Right lobe of liver (tissue), 4 donors: ENCODE results near the gene BRSK2.

Experiments used
- POLR2A ChIP-seq: fragments of 450-650 bp; IDR thresholded peaks from one replicate; pipeline ENCODE4 v1.6.1; 2017; ENCODE audit warnings: antibody characterized with exemption, mild to moderate bottlenecking
- TF ChIP-seq, protein P1 (sequence below), 4 donors: fragments of 200-600 bp in 3 of 4; fragments of 450-650 bp in 1 of 4; IDR thresholded peaks; one replicate each; pipeline versions ENCODE4 v1.5.1 to v1.8.0; 2016 to 2022; ENCODE audit warnings: antibody characterized with exemption in 4 of 4, mild to moderate bottlenecking in 2 of 4
- donor health status: DM: no; HTN: no; CAD: no.
- donor health status: DM: no; HTN: no; CAD: no.
- donor health status: DM: no; HTN: yes; CAD: no.

DNA sequence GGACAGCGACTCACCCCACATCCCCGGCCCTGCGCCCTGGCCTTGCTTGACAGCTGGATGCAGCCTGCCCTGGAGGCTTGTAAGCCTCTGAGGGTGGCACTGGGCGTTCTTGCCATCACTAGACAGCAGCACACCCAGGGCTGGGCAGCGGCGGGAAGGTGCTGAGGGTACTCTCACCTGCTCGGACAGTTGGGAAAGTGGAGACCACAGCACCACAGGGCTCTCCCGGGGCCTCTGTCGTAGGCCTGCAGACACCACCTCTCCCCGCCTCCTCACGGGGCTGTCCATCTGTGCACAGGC, 18.8 kb upstream of the BRSK2 start:
- TF ChIP-seq, protein P1, sequence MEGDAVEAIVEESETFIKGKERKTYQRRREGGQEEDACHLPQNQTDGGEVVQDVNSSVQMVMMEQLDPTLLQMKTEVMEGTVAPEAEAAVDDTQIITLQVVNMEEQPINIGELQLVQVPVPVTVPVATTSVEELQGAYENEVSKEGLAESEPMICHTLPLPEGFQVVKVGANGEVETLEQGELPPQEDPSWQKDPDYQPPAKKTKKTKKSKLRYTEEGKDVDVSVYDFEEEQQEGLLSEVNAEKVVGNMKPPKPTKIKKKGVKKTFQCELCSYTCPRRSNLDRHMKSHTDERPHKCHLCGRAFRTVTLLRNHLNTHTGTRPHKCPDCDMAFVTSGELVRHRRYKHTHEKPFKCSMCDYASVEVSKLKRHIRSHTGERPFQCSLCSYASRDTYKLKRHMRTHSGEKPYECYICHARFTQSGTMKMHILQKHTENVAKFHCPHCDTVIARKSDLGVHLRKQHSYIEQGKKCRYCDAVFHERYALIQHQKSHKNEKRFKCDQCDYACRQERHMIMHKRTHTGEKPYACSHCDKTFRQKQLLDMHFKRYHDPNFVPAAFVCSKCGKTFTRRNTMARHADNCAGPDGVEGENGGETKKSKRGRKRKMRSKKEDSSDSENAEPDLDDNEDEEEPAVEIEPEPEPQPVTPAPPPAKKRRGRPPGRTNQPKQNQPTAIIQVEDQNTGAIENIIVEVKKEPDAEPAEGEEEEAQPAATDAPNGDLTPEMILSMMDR (IDR thresholded peaks at IDR 0.05): no peak
- no peak for TF ChIP-seq POLR2A
